Astrocyte (in vitro differentiated cells and primary cell): ENCODE measurements around the gene DUSP10.

Experiments
- EZH2 ChIP-seq: IDR thresholded peaks from 2 replicates; pipeline ENCODE4 v1.6.1; 2012; ENCODE audit warnings: mild to moderate bottlenecking, low read length, inconsistent platforms; ENCODE audit not compliant: insufficient read depth
- TF ChIP-seq, protein P1 (sequence below): IDR thresholded peaks from 2 replicates; pipeline ENCODE4 v1.5.1; 2011; ENCODE audit warnings: low read depth, mild to moderate bottlenecking, inconsistent platforms, low read length, moderate library complexity; ENCODE audit not compliant: insufficient read depth

DNA sequence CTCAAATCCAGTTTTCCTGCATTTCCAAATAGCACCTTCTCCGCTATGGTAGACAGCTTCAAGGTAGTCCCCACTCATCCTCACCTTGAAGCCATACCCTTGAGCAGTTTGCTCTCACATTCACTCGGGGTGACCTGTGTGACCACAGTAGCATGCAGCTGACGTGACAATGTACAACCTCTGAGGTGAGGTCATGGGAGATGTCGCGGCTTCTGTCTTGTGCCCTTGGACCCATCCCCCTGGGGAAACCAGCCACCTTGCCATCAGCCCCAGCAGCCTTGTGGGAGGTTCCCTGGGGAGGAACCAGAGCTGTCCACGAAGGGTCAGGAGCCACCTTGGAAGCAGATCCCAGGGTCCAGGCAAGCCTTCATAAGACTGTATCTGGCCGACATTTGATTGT is 38.3 kb upstream of the DUSP10 start:
- TF ChIP-seq, protein P1, sequence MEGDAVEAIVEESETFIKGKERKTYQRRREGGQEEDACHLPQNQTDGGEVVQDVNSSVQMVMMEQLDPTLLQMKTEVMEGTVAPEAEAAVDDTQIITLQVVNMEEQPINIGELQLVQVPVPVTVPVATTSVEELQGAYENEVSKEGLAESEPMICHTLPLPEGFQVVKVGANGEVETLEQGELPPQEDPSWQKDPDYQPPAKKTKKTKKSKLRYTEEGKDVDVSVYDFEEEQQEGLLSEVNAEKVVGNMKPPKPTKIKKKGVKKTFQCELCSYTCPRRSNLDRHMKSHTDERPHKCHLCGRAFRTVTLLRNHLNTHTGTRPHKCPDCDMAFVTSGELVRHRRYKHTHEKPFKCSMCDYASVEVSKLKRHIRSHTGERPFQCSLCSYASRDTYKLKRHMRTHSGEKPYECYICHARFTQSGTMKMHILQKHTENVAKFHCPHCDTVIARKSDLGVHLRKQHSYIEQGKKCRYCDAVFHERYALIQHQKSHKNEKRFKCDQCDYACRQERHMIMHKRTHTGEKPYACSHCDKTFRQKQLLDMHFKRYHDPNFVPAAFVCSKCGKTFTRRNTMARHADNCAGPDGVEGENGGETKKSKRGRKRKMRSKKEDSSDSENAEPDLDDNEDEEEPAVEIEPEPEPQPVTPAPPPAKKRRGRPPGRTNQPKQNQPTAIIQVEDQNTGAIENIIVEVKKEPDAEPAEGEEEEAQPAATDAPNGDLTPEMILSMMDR: no peak
- TF ChIP-seq EZH2: no peak
